Suprapubic skin (tissue), 4 donors: ENCODE measurements around the gene ASB9. TPM values are rescaled to one million over a fixed set of nuclear protein-coding genes. Genes with fewer than 3 reads are reported as not detected.

Experiments
- DNase-seq, 2 donors: peaks; one replicate each; pipeline ENCODE4 v3.0.0-alpha.2; 2019; ENCODE audit warnings: low spot score in 2 of 2
- H3K27ac ChIP-seq: fragments of 200-600 bp; sonication (generic); one replicate; pipeline ENCODE4 v1.5.1; 2019
- H3K27me3 ChIP-seq: fragments of 200-600 bp; sonication (generic); one replicate; pipeline ENCODE4 v1.5.1; 2019
- H3K36me3 ChIP-seq: fragments of 200-600 bp; sonication (generic); one replicate; pipeline ENCODE4 v1.5.1; 2019
- H3K4me1 ChIP-seq: fragments of 200-600 bp; sonication (generic); one replicate; pipeline ENCODE4 v1.5.1; 2019
- H3K4me3 ChIP-seq: fragments of 200-600 bp; sonication (generic); one replicate; pipeline ENCODE4 v1.5.1; 2019; ENCODE audit warnings: mild to moderate bottlenecking
- H3K9me3 ChIP-seq: fragments of 200-600 bp; sonication (generic); one replicate; pipeline ENCODE4 v1.5.1; 2019
- CTCF ChIP-seq, 2 donors: fragments of 200-600 bp in 1 of 2; fragments of 450-650 bp in 1 of 2; sonication (generic) in 1 of 2; IDR thresholded peaks; one replicate each; pipeline ENCODE4 v1.5.1; 2016 to 2019; ENCODE audit warnings: antibody characterized with exemption in 2 of 2, mild to moderate bottlenecking in 1 of 2, moderate library complexity in 1 of 2
- EP300 ChIP-seq: sonication (generic); formaldehyde crosslinking; IDR thresholded peaks from one replicate; pipeline ENCODE4 v1.6.1; 2017; ENCODE audit warnings: antibody characterized with exemption
- POLR2A ChIP-seq, 2 donors: fragments of 450-650 bp; IDR thresholded peaks; one replicate each; pipeline ENCODE4 v1.6.1; 2017; ENCODE audit warnings: antibody characterized with exemption in 2 of 2, mild to moderate bottlenecking in 2 of 2, moderate library complexity in 2 of 2
- POLR2AphosphoS5 ChIP-seq, 3 donors: sonication (generic); formaldehyde crosslinking; IDR thresholded peaks; one replicate each; pipeline ENCODE4 v1.6.1; 2017; ENCODE audit warnings: antibody characterized with exemption in 3 of 3
- WGBS: methylation state at CpG from one replicate; pipeline ENCODE4 v1.1.5; 2018; 5-methylcytosine and 5-hydroxymethylcytosine counted together
- total RNA-seq, 4 donors: library from RNA; depleted of rRNA; stranded (reverse); fragments of >200 nt; gene quantifications; one replicate each; pipeline ENCODE4 v1.1.0, GENCODE V29; 2016

Gene ASB9
- total RNA-seq, 4 donors from 2014 or later = 0.49 to 3.6 (median 1.3) TPM

- WGBS = 60% methylated on average over 3 of the region's 3 CpGs
- no peak for TF ChIP-seq POLR2A (IDR thresholded peaks at IDR 0.05)
- TF ChIP-seq POLR2AphosphoS5 (IDR thresholded peaks at IDR 0.05) = no peak
- TF ChIP-seq CTCF (IDR thresholded peaks at IDR 0.05) = no peak
- no peak for TF ChIP-seq EP300
These were observed 75.7 kb downstream of the ASB9 start for GRCh38 chrX:15194146-15194545.

More at GRCh38 chrX:15194146-15194545, 75.7 kb downstream of the ASB9 start:
- no peak overlapping the region for H3K27ac ChIP-seq
- H3K4me3 ChIP-seq = no peak overlapping the region
- no peaks in the 10 kb centered on the region for H3K27me3 ChIP-seq
- no peaks in the 10 kb centered on the region for H3K36me3 ChIP-seq
- H3K4me1 ChIP-seq = no peaks in the 10 kb centered on the region
- no peak for DNase-seq
- no peaks in the 10 kb centered on the region for H3K9me3 ChIP-seq

Other genes with a start within 250 kb of the ASB9 start
- gene ASB11, start 45.6 kb upstream of the ASB9 start, total RNA-seq = 1 to 10 TPM in 3 of 4 donors, under 1 TPM in 1; 0.42 to 2.0 (median 1.8) TPM
- gene PIGA, start 65.4 kb upstream of the ASB9 start, total RNA-seq = 10 to 100 TPM; 14.7 to 24.7 (median 20.4) TPM
- 1 to 10 TPM in 2 of 4 donors, under 1 TPM in 1, not detected in 1; 0.76 to 1.7 (median 1.2) TPM for gene VEGFD, start 114.3 kb upstream of the ASB9 start, total RNA-seq
- gene PIR, start 223.2 kb upstream of the ASB9 start, total RNA-seq = 10 to 100 TPM in 3 of 4 donors, 1 to 10 TPM in 1; 4.4 to 24.4 (median 14.7) TPM
- 1 to 10 TPM in 3 of 4 donors, under 1 TPM in 1; 0.45 to 1.9 (median 1.5) TPM for gene BMX, start 230.7 kb upstream of the ASB9 start, total RNA-seq